Measurements from ENCODE around the gene MCM5. TPM values are rescaled to one million over a fixed set of nuclear protein-coding genes. Genes with fewer than 3 reads are reported as not detected.
"Not testable (repeated sequence)": the region's sequence is repeated elsewhere in the genome, so short reads cannot be mapped to it uniquely, and the experiment has no call there.

MCM5 gene
- total RNA-seq, 1 donor from 2014 or later: 178 TPM

DNA sequence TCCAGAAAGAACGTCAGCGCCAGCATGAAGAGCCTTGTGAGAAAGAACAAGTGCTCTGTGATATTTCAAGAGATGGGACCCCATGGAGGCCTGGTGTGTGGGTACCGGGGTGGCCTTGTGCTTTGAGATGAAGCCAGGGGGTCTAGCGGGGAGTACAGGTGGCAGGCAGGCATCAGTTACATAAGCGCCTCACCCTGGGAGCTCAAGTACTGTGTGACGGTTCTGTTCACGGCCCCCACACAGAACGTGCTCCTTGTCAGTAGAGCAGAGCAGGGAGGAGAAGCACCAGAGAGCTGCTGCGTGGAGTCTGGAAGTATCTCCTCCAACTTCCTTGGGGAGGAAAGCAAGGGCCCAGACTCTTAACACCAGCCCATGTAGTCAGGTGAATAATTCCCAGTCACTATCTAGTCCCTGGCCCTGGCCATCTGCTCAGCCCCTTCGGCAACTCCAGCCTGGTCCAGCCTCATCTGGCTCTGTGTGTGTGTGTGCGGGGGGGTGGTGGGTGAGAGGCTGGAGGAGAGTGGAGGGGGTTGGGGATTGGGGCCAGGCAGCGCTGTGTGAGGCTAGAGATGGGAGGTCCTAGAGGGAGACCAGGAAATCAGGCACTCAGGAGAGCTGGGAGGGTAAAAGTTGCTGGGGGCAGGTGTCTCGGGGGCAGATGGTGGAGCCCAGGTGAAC lies 32.4 kb downstream of the MCM5 start:
- H3K36me3 Mint-ChIP-seq (ENCODE audit: low read depth): peaks cover 54% of the 10 kb centered on the region

GRCh38 chr22:35434061-35434710 lies 34.2 kb downstream of the MCM5 start:
- intact Hi-C loops (cut with micrococcal nuclease): no loop called here
- TF ChIP-seq, protein P1, sequence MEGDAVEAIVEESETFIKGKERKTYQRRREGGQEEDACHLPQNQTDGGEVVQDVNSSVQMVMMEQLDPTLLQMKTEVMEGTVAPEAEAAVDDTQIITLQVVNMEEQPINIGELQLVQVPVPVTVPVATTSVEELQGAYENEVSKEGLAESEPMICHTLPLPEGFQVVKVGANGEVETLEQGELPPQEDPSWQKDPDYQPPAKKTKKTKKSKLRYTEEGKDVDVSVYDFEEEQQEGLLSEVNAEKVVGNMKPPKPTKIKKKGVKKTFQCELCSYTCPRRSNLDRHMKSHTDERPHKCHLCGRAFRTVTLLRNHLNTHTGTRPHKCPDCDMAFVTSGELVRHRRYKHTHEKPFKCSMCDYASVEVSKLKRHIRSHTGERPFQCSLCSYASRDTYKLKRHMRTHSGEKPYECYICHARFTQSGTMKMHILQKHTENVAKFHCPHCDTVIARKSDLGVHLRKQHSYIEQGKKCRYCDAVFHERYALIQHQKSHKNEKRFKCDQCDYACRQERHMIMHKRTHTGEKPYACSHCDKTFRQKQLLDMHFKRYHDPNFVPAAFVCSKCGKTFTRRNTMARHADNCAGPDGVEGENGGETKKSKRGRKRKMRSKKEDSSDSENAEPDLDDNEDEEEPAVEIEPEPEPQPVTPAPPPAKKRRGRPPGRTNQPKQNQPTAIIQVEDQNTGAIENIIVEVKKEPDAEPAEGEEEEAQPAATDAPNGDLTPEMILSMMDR (IDR thresholded peaks at IDR 0.05): no peak
- ChIA-PET POLR2A (interaction anchor here (1.7 kb wide), 1 partner anchor 24 kb away, joined by 4 read pairs; no protein-coding TSS in a partner anchor), CTCF (no interaction called here)
- Mint-ChIP-seq H3K4me3 (no peak overlapping the region), H3K4me1 (peaks cover 4% of the 10 kb centered on the region), H3K36me3 (ENCODE audit: low read depth) (peaks cover 55% of the 10 kb centered on the region), H3K9me3 (peaks cover 2% of the 10 kb centered on the region), H3K27ac (no peak overlapping the region), H3K27me3 (no peaks in the 10 kb centered on the region)
- no peak for ATAC-seq (ENCODE audit: low read depth)
- DNase-seq: no peak

More for the DNA sequence above, 32.4 kb downstream of the MCM5 start:
- ATAC-seq (ENCODE audit: low read depth) (no peak), DNase-seq (no peak)
- ChIA-PET CTCF (no interaction called here), POLR2A (no interaction called here)
- TF ChIP-seq, protein P1 (IDR thresholded peaks at IDR 0.05): no peak
- Mint-ChIP-seq H3K27ac (peak overlapping the region; percentile 46), H3K4me3 (no peak overlapping the region), H3K4me1 (peaks cover 4% of the 10 kb centered on the region), H3K27me3 (no peaks in the 10 kb centered on the region), H3K9me3 (peaks cover 2% of the 10 kb centered on the region)
- intact Hi-C loops (cut with micrococcal nuclease): no loop called here

GRCh38 chr22:35435201-35435740 lies 35.3 kb downstream of the MCM5 start:
- H3K9me3 Mint-ChIP-seq: peaks cover 2% of the 10 kb centered on the region
- H3K36me3 Mint-ChIP-seq (ENCODE audit: low read depth): peaks cover 54% of the 10 kb centered on the region
- TF ChIP-seq, protein P1 (IDR thresholded peaks at IDR 0.05): no peak
- DNase-seq (no peak), ATAC-seq (ENCODE audit: low read depth) (no peak)
- H3K4me1 Mint-ChIP-seq: no peaks in the 10 kb centered on the region
- POLR2A ChIA-PET: interaction anchor here (1.7 kb wide), 1 partner anchor 25 kb away, joined by 4 read pairs; no protein-coding TSS in a partner anchor
- H3K27ac Mint-ChIP-seq: no peak overlapping the region
- CTCF ChIA-PET: no interaction called here
- intact Hi-C loops (cut with micrococcal nuclease): no loop called here
- no peaks in the 10 kb centered on the region for H3K27me3 Mint-ChIP-seq
- no peak overlapping the region for H3K4me3 Mint-ChIP-seq

DNA sequence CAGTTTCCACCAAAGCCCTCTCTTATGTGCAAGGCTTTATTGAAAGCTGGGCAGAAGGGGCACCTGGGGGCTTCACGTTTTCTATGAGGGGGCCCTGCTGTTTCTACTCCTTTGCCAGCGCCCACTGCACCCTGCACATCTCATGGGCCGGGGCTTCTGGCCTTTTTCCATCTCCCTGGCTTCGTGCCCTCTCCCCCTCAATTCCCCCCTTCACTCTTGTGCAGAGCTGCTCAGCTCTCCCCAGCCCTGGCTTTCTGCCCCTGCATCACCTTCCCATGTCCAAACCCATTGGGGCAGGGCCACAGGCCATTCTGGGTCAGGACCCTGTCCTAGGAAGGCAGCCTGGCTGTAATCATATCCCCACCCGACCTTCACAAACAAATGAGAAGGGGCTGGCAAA lies 36.5 kb downstream of the MCM5 start:
- H3K4me1 Mint-ChIP-seq: no peaks in the 10 kb centered on the region
- ATAC-seq (ENCODE audit: low read depth) (no peak), DNase-seq (no peak)
- H3K9me3 Mint-ChIP-seq: peaks cover 2% of the 10 kb centered on the region
- no peaks in the 10 kb centered on the region for H3K27me3 Mint-ChIP-seq
- intact Hi-C loops (cut with micrococcal nuclease): no loop called here
- H3K36me3 Mint-ChIP-seq (ENCODE audit: low read depth): peaks cover 54% of the 10 kb centered on the region
- TF ChIP-seq, protein P1 (IDR thresholded peaks at IDR 0.05): no peak
- no peak overlapping the region for H3K4me3 Mint-ChIP-seq
- ChIA-PET CTCF (no interaction called here), POLR2A (no interaction called here)
- peak overlapping the region; percentile 12 for H3K27ac Mint-ChIP-seq

DNA sequence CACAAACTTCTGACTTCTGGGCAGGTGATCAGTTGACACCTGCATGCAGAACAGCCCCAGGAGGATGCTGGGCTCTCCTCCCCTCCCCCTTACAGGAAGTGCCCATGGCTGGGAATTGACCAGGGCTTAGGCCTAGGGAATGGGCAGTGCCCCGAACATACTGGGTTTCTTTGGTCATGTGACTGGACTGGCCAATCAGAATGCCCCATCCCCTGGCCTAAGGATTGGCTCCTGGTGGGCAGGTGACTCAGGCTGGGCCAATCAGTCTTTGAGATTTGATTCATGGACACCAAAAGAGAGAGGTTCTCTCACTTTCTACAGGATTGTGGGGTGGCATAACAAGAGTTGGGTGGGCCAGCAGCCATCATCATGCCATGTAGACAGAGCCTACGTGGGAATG lies 37.1 kb downstream of the MCM5 start:
- no peak for ATAC-seq (ENCODE audit: low read depth)
- Mint-ChIP-seq H3K36me3 (ENCODE audit: low read depth) (peaks cover 51% of the 10 kb centered on the region), H3K4me1 (no peaks in the 10 kb centered on the region), H3K27me3 (no peaks in the 10 kb centered on the region), H3K4me3 (no peak overlapping the region), H3K9me3 (peaks cover 2% of the 10 kb centered on the region), H3K27ac (no peak overlapping the region)
- ChIA-PET CTCF (no interaction called here), POLR2A (no interaction called here)
- DNase-seq: no peak
- TF ChIP-seq, protein P1 (IDR thresholded peaks at IDR 0.05): no peak
- intact Hi-C loops (cut with micrococcal nuclease): no loop called here

GRCh38 chr22:35438673-35439364 lies 38.9 kb downstream of the MCM5 start:
- H3K4me1 Mint-ChIP-seq; POLR2A ChIA-PET; DNase-seq; H3K27ac Mint-ChIP-seq; H3K9me3 Mint-ChIP-seq; intact Hi-C loops (cut with micrococcal nuclease); CTCF ChIA-PET; H3K4me3 Mint-ChIP-seq; ATAC-seq (ENCODE audit: low read depth); H3K27me3 Mint-ChIP-seq: not testable (repeated sequence)
- H3K36me3 Mint-ChIP-seq (ENCODE audit: low read depth): peaks cover 47% of the 10 kb centered on the region
